H1 (cell line): ENCODE measurements around the gene ITGB8. TPM values are rescaled to one million over a fixed set of nuclear protein-coding genes. Genes with fewer than 3 reads are reported as not detected.

ENCODE experiments used
- BRCA1 ChIP-seq: IDR thresholded peaks from 2 replicates; pipeline ENCODE4 v1.6.1; 2012; ENCODE audit warnings: low read depth, low read length, improper control_type of control experiment
- CBX8 ChIP-seq: fragments of 300-800, 300-1000 bp; sonication (generic); IDR thresholded peaks from 2 replicates; pipeline ENCODE4 v1.7.1; 2016; ENCODE audit warnings: low read depth, low read length, borderline replicate concordance
- CHD7 ChIP-seq: fragments of 300-600 bp; sonication (generic); IDR thresholded peaks from 2 replicates; pipeline ENCODE4 v1.7.1; 2012; ENCODE audit warnings: low read length, moderate library complexity, mild to moderate bottlenecking, inconsistent platforms; ENCODE audit not compliant: insufficient replicate concordance
- EGR1 ChIP-seq: IDR thresholded peaks from 2 replicates; pipeline ENCODE4 v1.6.1; 2011; ENCODE audit warnings: low read depth, low read length, borderline replicate concordance
- GABPA ChIP-seq: IDR thresholded peaks from 2 replicates; pipeline ENCODE4 v1.6.1; 2011; ENCODE audit warnings: mild to moderate bottlenecking, low read length, moderate library complexity, borderline replicate concordance; ENCODE audit not compliant: insufficient read depth
- HDAC2 ChIP-seq, 2 experiments: fragments of 300-600 bp in 1 of 2; sonication (generic) in 1 of 2; IDR thresholded peaks; 2 replicates each; pipeline ENCODE4 v1.6.1; 2011 to 2012; ENCODE audit warnings: low read depth in 2 of 2, low read length in 2 of 2, mild to moderate bottlenecking in 2 of 2, moderate library complexity in 2 of 2, borderline replicate concordance in 1 of 2, inconsistent platforms in 1 of 2
- SIN3A ChIP-seq, 2 experiments: IDR thresholded peaks in 1 of 2; conservative IDR thresholded peaks in 1 of 2; 2 replicates each; pipeline ENCODE4 v1.6.1; 2011 to 2012; ENCODE audit warnings: low read length in 2 of 2, improper control_type of control experiment in 1 of 2, low read depth in 1 of 2, mild to moderate bottlenecking in 1 of 2
- TBP ChIP-seq: IDR thresholded peaks from 2 replicates; pipeline ENCODE4 v1.6.1; 2011; ENCODE audit warnings: low read depth, low read length, improper control_type of control experiment
- polyA plus RNA-seq, 7 experiments: library from polyadenylated mRNA; depleted of rRNA in 3 of 7; stranded (reverse) in 5 of 7; unstranded in 2 of 7; fragments of >200 nt in 5 of 7; fragments of 200-250 nt in 2 of 7; gene quantifications; 1 replicate in 5 of 7; 2 replicates in 1 of 7; 4 replicates in 1 of 7; pipeline versions ENCODE4 v1.2.1 to v1.2.3, GENCODE V29; 2011 to 2013; ENCODE audit warnings: missing spikeins in 2 of 7, mixed read lengths in 2 of 7
- total RNA-seq: library from RNA; stranded (reverse); fragmentation: NEBNext Ultra II Directional; extraction: Animal tissue kit (Norgen Biotek cat#: 25700); gene quantifications from 2 replicates; pipeline ENCODE4 v1.2.1, GENCODE V29; 2021

The ITGB8 gene
- total and polyA plus RNA-seq, 2 of the 8 experiments (the other 6 are each of a cell fraction or from before 2014, with no cell fraction given): 1.2 to 3.6 TPM

- TF ChIP-seq CHD7: no peak
- TF ChIP-seq HDAC2 (IDR thresholded peaks at IDR 0.05; ENCODE audit: borderline replicate concordance in 1 of 2, low read depth in 2 of 2, low read length in 2 of 2): no peak
- TF ChIP-seq CBX8: no peak
- no peak for TF ChIP-seq EGR1
- no peak for TF ChIP-seq SIN3A (conservative IDR thresholded peaks at IDR 0.05 in 1 of 2, IDR thresholded peaks at IDR 0.05 in 1 of 2; ENCODE audit: low read depth in 1 of 2, low read length in 2 of 2)
- no peak for TF ChIP-seq GABPA
- TF ChIP-seq BRCA1: no peak
- no peak for TF ChIP-seq TBP
Measured at GRCh38 chr7:20454202-20454601, 123.5 kb downstream of the ITGB8 start (continued).
